OCI-LY1 (cell line): ENCODE results near the gene OR6B1.

Source experiments
- H2AFZ ChIP-seq: fragments of 200-600 bp; sonication (generic), shearing (Covaris generic); 2 replicates; pipeline ENCODE4 v1.6.0; 2014; ENCODE audit warnings: antibody characterized with exemption, mild to moderate bottlenecking, low read length
- H3F3A ChIP-seq: fragments of 200-600 bp; sonication (generic), shearing (Covaris generic); 2 replicates; pipeline ENCODE4 v1.6.0; 2014; ENCODE audit warnings: mild to moderate bottlenecking, antibody characterized with exemption, low read length, moderate library complexity; ENCODE audit not compliant: insufficient read depth
- H3K27ac ChIP-seq: fragments of 200-600 bp; sonication (generic); 2 replicates; pipeline ENCODE4 v1.5.1; 2014; ENCODE audit warnings: low read length, mixed run types, mild to moderate bottlenecking, low read depth; ENCODE audit not compliant: poor library complexity, severe bottlenecking
- H3K27me3 ChIP-seq: fragments of 200-600 bp; sonication (generic); 2 replicates; pipeline ENCODE4 v1.6.0; 2014; ENCODE audit warnings: antibody characterized with exemption, mild to moderate bottlenecking, low read length, moderate library complexity; ENCODE audit not compliant: insufficient read depth
- H3K36me3 ChIP-seq: fragments of 200-600 bp; sonication (generic); 2 replicates; pipeline ENCODE4 v1.6.1; 2014; ENCODE audit warnings: mild to moderate bottlenecking, antibody characterized with exemption, low read length, moderate library complexity, mixed read lengths; ENCODE audit not compliant: insufficient read depth
- H3K4me1 ChIP-seq: fragments of 200-600 bp; sonication (generic); 2 replicates; pipeline ENCODE4 v1.5.1; 2014; ENCODE audit warnings: mild to moderate bottlenecking, low read length, moderate library complexity; ENCODE audit not compliant: insufficient read depth, severe bottlenecking
- H3K4me2 ChIP-seq: fragments of 200-600 bp; sonication (generic), shearing (Covaris generic); 2 replicates; pipeline ENCODE4 v1.6.1; 2014; ENCODE audit warnings: low read length
- H3K4me3 ChIP-seq: fragments of 200-600 bp; sonication (generic); 2 replicates; pipeline ENCODE4 v1.5.1; 2014; ENCODE audit warnings: low read length, low read depth, mild to moderate bottlenecking, mixed read lengths; ENCODE audit not compliant: poor library complexity, severe bottlenecking
- H3K79me2 ChIP-seq: fragments of 200-600 bp; shearing (Covaris generic); 2 replicates; pipeline ENCODE4 v1.6.1; 2016; ENCODE audit warnings: mixed run types, low read length, mixed read lengths; ENCODE audit not compliant: insufficient read depth
- H3K9ac ChIP-seq: fragments of 200-600 bp; sonication (generic), shearing (Covaris generic); 2 replicates; pipeline ENCODE4 v1.6.1; 2014; ENCODE audit warnings: mild to moderate bottlenecking, low read length, mixed read lengths
- H3K9me2 ChIP-seq: fragments of 200-600 bp; sonication (generic), shearing (Covaris generic); 2 replicates; pipeline ENCODE4 v1.6.1; 2014; ENCODE audit warnings: low read depth, mild to moderate bottlenecking, low read length, mixed read lengths
- H3K9me3 ChIP-seq: fragments of 200-600 bp; shearing (Covaris generic); 2 replicates; pipeline ENCODE4 v1.6.1; 2014; ENCODE audit warnings: low read length, mixed read lengths
- H4K20me1 ChIP-seq: fragments of 200-600 bp; sonication (generic), shearing (Covaris generic); 2 replicates; pipeline ENCODE4 v1.6.0; 2016; ENCODE audit warnings: mild to moderate bottlenecking, low read length; ENCODE audit not compliant: insufficient read depth
- EZH2 ChIP-seq: fragments of 200-600 bp; sonication (generic), shearing (Covaris generic); IDR thresholded peaks from 2 replicates; pipeline ENCODE4 v1.8.0; 2017; ENCODE audit warnings: borderline replicate concordance, mixed run types, mild to moderate bottlenecking, antibody characterized with exemption, low read length, moderate library complexity, mixed read lengths
- TF ChIP-seq, protein P1 (sequence below): fragments of 200-600 bp; sonication (generic), shearing (Covaris generic); IDR thresholded peaks from 2 replicates; pipeline ENCODE4 v1.5.1; 2017; ENCODE audit warnings: mild to moderate bottlenecking, antibody characterized with exemption, low read length, moderate library complexity, mixed read lengths

OR6B1 gene

DNA sequence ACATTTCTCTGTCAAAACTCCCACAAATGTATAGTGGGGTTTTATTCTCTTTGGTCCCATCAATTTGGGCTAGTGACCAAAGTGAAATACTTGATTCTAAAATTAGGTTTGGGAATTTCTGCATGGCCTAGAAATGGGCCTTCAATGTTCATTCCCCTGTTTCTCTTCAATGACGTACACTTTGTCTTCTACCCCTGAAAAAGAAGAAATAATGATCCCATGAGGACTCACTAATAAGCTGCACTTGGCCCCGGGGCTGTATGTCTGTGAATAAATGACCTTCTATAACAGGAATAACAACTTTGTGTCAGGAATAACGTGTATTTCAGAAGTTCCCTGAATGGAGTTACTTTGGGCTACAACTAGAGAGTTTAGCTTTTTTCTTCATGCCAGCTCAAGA is 20.2 kb downstream of the OR6B1 start:
- H3K9me2 ChIP-seq: no peaks in the 10 kb centered on the region
- H4K20me1 ChIP-seq: no peaks in the 10 kb centered on the region
- H3F3A ChIP-seq: no peaks in the 10 kb centered on the region
- H3K79me2 ChIP-seq: no peaks in the 10 kb centered on the region
- no peaks in the 10 kb centered on the region for H3K9me3 ChIP-seq
- no peak overlapping the region for H2AFZ ChIP-seq
- H3K4me1 ChIP-seq: no peaks in the 10 kb centered on the region
- H3K4me3 ChIP-seq: no peak overlapping the region
- TF ChIP-seq EZH2: no peak
- TF ChIP-seq, protein P1, sequence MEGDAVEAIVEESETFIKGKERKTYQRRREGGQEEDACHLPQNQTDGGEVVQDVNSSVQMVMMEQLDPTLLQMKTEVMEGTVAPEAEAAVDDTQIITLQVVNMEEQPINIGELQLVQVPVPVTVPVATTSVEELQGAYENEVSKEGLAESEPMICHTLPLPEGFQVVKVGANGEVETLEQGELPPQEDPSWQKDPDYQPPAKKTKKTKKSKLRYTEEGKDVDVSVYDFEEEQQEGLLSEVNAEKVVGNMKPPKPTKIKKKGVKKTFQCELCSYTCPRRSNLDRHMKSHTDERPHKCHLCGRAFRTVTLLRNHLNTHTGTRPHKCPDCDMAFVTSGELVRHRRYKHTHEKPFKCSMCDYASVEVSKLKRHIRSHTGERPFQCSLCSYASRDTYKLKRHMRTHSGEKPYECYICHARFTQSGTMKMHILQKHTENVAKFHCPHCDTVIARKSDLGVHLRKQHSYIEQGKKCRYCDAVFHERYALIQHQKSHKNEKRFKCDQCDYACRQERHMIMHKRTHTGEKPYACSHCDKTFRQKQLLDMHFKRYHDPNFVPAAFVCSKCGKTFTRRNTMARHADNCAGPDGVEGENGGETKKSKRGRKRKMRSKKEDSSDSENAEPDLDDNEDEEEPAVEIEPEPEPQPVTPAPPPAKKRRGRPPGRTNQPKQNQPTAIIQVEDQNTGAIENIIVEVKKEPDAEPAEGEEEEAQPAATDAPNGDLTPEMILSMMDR: no peak
- no peak overlapping the region for H3K4me2 ChIP-seq
- no peaks in the 10 kb centered on the region for H3K36me3 ChIP-seq
- no peak overlapping the region for H3K9ac ChIP-seq
- no peak overlapping the region for H3K27ac ChIP-seq
- no peaks in the 10 kb centered on the region for H3K27me3 ChIP-seq

DNA sequence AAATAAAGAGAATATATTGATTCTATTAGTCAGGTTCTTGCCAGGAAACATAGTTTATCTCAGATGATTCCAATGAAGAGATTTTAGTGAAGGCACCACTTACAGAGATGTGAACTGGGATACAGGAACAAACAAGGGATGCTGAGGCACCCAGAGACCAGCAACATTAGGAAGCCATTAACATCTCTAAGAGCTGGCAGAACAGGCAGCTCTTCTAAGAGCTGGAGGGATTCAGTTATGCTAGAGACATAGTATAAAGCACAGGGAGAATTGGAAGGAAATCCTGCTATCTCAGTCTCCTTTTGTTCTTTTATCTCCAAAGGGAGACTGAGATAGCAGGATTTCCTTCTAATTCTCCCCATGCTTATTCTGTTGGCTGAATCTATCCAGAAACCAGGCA is 22.0 kb downstream of the OR6B1 start:
- Histone ChIP-seq H3K9me3 (no peaks in the 10 kb centered on the region), H3K9me2 (no peaks in the 10 kb centered on the region), H3K27me3 (no peaks in the 10 kb centered on the region), H3K9ac (no peak overlapping the region), H4K20me1 (no peaks in the 10 kb centered on the region), H3K4me1 (no peaks in the 10 kb centered on the region), H3K27ac (no peak overlapping the region), H3K36me3 (no peaks in the 10 kb centered on the region), H3K4me2 (no peak overlapping the region), H2AFZ (no peak overlapping the region), H3K79me2 (no peaks in the 10 kb centered on the region), H3F3A (no peaks in the 10 kb centered on the region), H3K4me3 (no peak overlapping the region)
- no peak for TF ChIP-seq EZH2
- TF ChIP-seq, protein P1: no peak

DNA sequence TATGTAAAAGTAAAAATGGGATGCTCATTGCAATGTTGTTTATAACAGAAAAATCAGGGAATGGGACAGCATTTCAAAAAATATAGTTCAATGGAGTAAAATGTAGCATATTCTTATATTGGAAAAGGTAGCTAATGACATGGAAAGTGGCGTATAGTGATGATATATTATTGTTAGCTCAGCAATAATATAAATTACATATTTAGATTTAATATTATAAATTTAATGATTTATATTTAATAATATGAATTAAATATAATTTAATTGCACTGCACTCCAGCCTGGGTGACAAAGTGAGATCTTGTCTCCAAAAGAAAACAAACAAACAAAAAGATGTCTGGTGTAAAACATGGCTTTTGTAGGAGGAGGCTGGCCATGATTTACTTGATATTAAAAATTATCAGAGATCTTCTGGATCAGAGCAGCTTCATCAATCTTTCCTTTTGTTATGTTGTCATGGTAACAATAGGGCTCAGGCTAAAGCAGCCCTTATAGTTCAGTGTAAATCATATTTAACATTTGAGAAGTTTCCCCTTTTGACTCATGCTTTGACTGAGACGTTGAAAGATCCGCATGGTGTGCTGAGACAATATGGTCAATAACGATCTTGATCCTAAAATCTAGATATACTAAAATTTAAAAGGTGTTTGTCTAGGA is 23.2 kb downstream of the OR6B1 start:
- Histone ChIP-seq H3K9me2 (no peaks in the 10 kb centered on the region), H3K4me3 (no peak overlapping the region), H3K27ac (no peak overlapping the region), H3K4me1 (no peaks in the 10 kb centered on the region), H3K36me3 (no peaks in the 10 kb centered on the region), H2AFZ (no peak overlapping the region), H3K9ac (no peak overlapping the region), H3K79me2 (no peaks in the 10 kb centered on the region), H3K27me3 (no peaks in the 10 kb centered on the region), H3K9me3 (no peaks in the 10 kb centered on the region), H4K20me1 (no peaks in the 10 kb centered on the region), H3K4me2 (no peak overlapping the region), H3F3A (no peaks in the 10 kb centered on the region)
- TF ChIP-seq, protein P1: no peak
- TF ChIP-seq EZH2: no peak
